Measurements from ENCODE around the gene LRGUK. TPM values are rescaled to one million over a fixed set of nuclear protein-coding genes. Genes with fewer than 3 reads are reported as not detected.

Gene LRGUK
- total RNA-seq, 3 donors from 2014 or later (not counting 1 experiment from before 2014, with no cell fraction given): 0.90 to 1.7 (median 0.92) TPM

DNA sequence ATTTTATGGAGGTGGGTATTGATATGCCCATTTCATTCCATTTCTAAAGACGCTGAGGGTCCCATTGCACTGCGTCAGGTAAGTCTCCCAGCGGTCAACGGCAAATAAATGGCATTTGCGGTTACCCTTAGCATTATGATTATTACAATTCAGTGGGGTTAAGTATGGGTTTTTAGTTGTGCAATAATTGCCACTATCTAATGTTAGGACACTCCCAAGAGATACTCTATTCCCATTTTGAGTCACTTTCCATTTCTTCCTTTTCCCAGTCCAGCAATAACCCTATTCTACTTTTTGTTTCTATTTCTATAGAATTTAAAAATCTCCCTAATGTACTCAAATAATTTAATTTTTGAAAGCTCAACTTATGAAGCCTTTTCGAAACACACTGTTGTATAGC is 185.6 kb downstream of the LRGUK start:
- no peak overlapping the region for H3K27ac Mint-ChIP-seq
- H3K4me3 ChIP-seq (ENCODE audit: low read length): no peak overlapping the region

DNA sequence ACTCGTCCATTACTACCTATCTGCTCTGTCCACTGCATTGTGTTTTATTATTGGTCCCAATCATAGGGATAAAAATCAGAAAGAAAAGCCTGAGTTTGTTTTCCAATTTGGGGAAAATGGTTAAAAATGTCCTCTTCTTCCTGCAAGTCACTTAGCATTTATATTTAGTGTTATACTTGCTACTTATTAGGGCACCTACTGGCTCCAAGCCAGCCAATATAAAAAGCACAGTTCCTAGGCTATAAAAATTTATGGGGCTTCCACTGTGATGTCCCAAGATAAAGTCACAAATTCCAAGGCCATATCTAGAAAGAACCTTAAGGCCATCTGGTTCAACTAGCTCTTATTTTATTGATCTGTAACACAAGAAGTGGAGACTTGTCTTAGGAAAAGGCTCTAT is 186.4 kb downstream of the LRGUK start:
- peaks cover 13% of the 10 kb centered on the region for H3K4me1 ChIP-seq (ENCODE audit: control insufficient read depth, insufficient read depth, low read length)
- Mint-ChIP-seq H3K36me3 (no peaks in the 10 kb centered on the region), H3K4me3 (no peak overlapping the region), H3K9me3 (no peaks in the 10 kb centered on the region), H3K4me1 (peaks cover 13 to 17% of the 10 kb centered on the region in 2 donors), H3K27me3 (ENCODE audit: low read depth in 2 of 2) (no peaks in the 10 kb centered on the region), H3K27ac (no peak overlapping the region)
- no peaks in the 10 kb centered on the region for H3K27me3 ChIP-seq (ENCODE audit: control insufficient read depth, insufficient read depth, low read length)
- H3K9me3 ChIP-seq (ENCODE audit: control insufficient read depth, insufficient read depth, low read length): no peaks in the 10 kb centered on the region
- H3K4me3 ChIP-seq (ENCODE audit: low read length): no peak overlapping the region
- H3K27ac ChIP-seq (ENCODE audit: low read length): no peak overlapping the region
- TF ChIP-seq, protein P1, sequence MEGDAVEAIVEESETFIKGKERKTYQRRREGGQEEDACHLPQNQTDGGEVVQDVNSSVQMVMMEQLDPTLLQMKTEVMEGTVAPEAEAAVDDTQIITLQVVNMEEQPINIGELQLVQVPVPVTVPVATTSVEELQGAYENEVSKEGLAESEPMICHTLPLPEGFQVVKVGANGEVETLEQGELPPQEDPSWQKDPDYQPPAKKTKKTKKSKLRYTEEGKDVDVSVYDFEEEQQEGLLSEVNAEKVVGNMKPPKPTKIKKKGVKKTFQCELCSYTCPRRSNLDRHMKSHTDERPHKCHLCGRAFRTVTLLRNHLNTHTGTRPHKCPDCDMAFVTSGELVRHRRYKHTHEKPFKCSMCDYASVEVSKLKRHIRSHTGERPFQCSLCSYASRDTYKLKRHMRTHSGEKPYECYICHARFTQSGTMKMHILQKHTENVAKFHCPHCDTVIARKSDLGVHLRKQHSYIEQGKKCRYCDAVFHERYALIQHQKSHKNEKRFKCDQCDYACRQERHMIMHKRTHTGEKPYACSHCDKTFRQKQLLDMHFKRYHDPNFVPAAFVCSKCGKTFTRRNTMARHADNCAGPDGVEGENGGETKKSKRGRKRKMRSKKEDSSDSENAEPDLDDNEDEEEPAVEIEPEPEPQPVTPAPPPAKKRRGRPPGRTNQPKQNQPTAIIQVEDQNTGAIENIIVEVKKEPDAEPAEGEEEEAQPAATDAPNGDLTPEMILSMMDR (IDR thresholded peaks at IDR 0.05): no peak
- no peak for DNase-seq
- intact Hi-C loops (cut with micrococcal nuclease): no loop called here
- no CpG with 5 or more reads among the region's 1 CpG for whole genome bisulfite sequencing (ENCODE audit: insufficient coverage)
- no peak for ATAC-seq
- H3K36me3 ChIP-seq (ENCODE audit: control insufficient read depth, insufficient read depth, low read length): no peaks in the 10 kb centered on the region

More for the DNA sequence above, 185.6 kb downstream of the LRGUK start:
- Mint-ChIP-seq H3K9me3 (no peaks in the 10 kb centered on the region), H3K4me3 (no peak overlapping the region), H3K4me1 (peaks cover 13 to 16% of the 10 kb centered on the region in 2 donors), H3K27me3 (ENCODE audit: low read depth in 2 of 2) (no peaks in the 10 kb centered on the region), H3K36me3 (no peaks in the 10 kb centered on the region)
- intact Hi-C loops (cut with micrococcal nuclease): no loop called here
- Histone ChIP-seq H3K36me3 (ENCODE audit: control insufficient read depth, insufficient read depth, low read length) (no peaks in the 10 kb centered on the region), H3K27ac (ENCODE audit: low read length) (no peak overlapping the region), H3K9me3 (ENCODE audit: control insufficient read depth, insufficient read depth, low read length) (no peaks in the 10 kb centered on the region), H3K4me1 (ENCODE audit: control insufficient read depth, insufficient read depth, low read length) (peaks cover 13% of the 10 kb centered on the region), H3K27me3 (ENCODE audit: control insufficient read depth, insufficient read depth, low read length) (no peaks in the 10 kb centered on the region)
- no peak for ATAC-seq
- TF ChIP-seq, protein P1 (IDR thresholded peaks at IDR 0.05): no peak
- no peak for DNase-seq
- no CpG with 5 or more reads among the region's 6 CpGs for WGBS (ENCODE audit: insufficient coverage)

Other genes with a start within 250 kb of the LRGUK start
- gene SLC35B4, start 189.6 kb downstream of the LRGUK start, total RNA-seq: 10 to 100 TPM in 2 of 3 donors, 1 to 10 TPM in 1; 5.2 to 11.5 (median 11.2) TPM

All from natural killer cell (primary cell).